Muscle of back (tissue), 11 donors: ENCODE data around the gene METAP2. TPM values are rescaled to one million over a fixed set of nuclear protein-coding genes. Genes with fewer than 3 reads are reported as not detected.

Experiments
- DNase-seq, 3 donors: peaks; one replicate each; pipeline versions ENCODE4 v3.0.0 to v3.0.0-alpha.2; 2013
- polyA plus RNA-seq, 10 donors: library from polyadenylated mRNA; unstranded; fragments of 120-200 nt; gene quantifications; one replicate each; pipeline ENCODE4 v1.2.1, GENCODE V29; 2013; ENCODE audit not compliant: insufficient read length in 10 of 10

The METAP2 gene
- polyA plus RNA-seq, 10 donors: 101 to 136 (median 113) TPM

DNA sequence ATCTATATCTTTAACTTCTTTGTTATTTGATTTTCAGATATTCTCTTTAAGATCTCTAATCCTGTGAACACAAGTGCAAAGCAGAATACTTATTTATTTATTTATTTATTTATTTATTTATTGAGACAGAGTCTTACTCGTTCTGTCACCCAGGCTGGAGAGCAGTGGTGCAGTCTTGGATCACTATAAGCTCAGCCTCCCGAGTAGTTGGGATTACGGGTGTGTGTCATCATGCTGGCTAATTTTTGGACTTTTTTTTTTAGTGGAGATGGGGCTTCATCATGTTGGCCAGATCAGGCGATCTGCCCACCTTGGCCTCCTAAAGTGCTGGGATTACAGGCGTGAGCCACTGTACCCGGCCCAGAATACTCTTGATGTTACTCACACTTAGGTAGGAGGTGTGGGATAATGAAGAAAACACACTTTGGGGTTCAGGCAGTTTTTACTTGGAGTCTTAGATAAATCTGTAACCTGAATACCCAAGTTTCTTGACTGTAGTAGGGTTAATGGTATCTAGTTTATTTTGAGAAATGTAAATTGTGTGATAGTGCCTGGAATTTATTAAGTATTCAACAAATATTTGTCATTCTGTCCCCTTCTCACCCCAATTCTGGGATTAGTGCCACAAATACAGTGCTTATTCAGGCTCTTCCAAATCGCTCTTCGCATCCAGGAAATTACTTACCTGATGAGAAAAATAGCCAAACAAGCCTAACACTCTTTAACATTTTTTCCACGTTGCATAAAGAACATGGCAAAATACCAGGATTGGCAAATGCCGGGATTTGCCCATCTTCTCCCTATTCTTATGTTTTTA, 33.0 kb downstream of the METAP2 start:
- DNase-seq: no peak

DNA sequence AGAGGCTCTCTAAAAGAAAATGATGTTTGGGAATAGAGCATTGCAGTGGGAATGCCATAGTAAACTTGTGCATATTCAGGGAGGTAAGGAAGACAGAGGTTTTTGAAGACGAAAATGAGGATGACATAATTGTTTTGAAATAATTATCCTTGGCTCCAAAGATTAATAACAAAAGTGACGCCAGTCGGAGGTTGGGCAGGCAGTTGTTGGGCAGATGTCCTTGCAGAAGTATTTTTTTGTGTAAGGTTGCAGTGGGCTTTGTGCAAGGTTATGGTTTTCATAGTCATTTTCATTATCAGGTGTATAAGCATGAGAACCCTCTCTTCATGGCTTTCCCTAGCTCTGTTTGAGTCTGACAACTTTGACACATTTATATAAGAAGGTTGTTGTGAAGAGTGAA, 35.3 kb downstream of the METAP2 start:
- no peak for DNase-seq

DNA sequence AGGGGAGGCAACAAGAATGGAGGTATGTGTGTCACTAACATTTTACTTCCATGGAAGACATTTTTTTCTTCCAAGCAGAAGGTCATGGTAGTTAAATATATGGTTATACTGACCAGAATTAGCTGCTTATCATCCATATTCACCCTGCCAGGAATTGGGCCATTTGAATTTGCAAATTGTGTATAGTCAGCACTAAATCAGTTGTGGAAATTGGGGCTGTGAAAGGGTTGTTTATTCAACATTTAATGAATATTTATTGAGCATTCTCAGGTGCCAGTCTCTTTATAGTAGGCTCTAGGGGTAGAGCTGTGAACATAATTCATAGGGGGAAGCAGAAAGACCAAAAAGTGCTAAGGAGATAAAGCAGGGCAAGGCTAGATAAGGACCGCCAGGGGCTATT, 38.0 kb downstream of the METAP2 start:
- DNase-seq: no peak

DNA sequence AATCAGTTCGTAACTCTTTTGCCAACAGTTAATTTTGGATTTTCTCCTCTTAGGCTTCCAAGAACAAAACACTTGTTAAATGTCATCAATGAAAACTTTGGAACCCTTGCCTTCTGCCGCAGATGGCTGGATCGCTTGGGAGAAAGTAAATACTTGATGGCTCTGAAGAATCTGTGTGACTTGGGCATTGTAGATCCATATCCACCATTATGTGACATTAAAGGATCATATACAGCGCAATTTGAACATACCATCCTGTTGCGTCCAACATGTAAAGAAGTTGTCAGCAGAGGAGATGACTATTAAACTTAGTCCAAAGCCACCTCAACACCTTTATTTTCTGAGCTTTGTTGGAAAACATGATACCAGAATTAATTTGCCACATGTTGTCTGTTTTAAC, 39.6 kb downstream of the METAP2 start:
- no peak for DNase-seq

DNA sequence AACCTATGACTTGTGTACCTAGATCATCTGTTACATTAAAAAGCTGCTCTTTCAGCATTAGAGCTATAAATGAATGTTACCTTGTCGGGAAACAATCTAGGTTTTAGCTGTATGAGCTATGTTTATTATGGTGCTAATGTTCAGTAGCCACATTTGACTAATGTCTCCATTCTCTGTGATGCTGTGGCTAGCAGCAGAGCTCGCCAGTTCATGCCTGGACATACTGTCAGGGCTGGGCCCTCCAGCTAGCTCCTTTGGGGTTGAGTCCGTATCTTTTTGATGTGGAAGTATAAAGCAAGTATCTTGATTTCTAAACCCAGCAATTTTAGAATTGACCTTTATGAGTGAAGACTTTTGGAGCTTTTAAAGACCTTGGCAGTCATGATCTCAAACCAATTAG, 41.2 kb downstream of the METAP2 start:
- no peak for DNase-seq

DNA sequence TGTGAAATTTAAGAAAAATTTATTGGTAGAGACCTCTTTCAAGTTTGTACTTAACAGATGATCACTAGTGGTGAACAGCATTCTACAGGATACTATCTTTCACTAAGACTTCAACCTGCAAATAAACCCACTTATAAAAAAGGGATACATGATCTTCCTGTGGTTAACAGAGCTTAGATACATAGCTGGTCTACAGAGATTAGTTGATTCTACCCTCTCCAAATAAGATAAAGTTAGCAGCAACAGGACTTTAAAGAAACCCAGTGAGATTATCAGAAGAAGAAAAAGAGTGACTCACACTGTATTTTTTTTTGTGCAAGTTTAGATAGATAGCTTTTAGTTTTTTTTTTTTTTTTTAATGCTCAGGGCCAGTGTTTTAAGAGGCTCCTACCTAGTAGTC, 42.8 kb downstream of the METAP2 start:
- DNase-seq: no peak

DNA sequence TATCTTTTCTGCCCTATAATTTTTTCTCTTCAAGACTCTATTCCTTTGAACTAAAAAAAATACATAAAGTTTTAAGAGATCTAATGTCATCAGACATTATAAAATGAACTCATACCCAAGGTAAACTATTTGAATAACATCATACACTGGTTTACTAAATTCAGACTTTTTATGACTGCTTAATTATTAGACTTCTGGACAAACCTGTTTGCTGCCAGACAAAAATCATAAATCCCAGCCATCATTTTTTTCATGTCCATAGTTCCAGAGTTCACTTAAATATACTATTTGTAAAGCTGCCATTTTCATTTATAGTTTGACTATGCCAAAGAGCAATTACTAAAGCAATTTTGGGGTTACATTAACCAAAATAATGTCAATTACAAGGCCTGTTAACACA, 43.3 kb downstream of the METAP2 start:
- DNase-seq: no peak

DNA sequence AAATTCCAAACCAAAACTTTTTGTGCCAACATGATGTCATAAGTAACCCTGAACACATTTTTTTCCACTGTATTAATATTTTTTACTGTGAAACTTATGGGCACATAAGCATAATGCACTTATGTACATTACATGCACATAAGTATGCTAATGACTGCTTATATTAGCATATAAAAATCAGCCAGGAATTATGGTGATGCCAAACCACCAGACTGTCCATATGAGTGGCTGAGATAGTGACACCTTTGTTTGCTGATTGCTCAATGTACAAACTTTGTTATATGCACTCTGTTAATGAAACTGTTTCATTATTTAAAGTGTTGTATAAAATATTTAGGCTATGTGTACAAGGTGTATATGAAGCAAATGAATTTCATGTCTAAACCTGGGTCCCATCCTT, 45.0 kb downstream of the METAP2 start:
- no peak for DNase-seq

DNA sequence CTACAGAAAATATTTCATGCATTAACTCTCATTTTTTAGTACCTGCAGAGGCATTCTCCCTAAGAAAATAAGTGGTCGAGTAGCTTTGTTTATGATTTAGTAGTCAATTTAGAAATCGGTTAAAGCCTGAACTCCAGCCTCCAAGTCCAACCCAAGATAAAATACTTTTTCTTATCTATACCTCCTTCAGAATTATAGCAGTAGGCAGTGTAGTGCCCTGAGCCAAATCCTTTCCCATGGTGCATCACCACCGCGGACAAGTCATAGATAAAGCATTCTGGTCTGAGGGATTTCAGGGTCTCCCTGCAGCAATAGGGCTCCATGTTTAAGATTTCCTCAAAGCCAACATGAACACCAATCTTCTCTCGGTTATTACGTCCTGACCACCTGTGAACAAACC, 46.9 kb downstream of the METAP2 start:
- no peak for DNase-seq

DNA sequence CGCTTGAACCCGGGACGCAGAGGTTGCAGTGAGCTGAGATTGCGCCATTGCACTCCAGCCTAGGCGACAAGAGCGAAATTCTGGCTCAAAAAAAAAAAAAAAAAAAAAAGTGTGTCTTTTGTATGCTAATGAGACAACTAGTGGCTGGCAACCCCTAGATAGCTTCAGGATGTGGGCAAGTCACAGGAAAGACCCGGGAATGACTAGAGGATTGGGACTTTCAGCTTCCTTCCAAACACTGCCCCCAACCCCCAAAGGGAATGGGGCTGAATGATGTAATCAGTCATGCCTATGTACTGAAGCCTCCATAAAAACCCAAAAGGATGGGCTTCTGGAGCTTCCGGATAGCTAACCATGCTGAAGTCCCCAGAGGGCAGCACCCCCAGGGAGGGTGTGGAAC, 48.7 kb downstream of the METAP2 start:
- no peak for DNase-seq

DNA sequence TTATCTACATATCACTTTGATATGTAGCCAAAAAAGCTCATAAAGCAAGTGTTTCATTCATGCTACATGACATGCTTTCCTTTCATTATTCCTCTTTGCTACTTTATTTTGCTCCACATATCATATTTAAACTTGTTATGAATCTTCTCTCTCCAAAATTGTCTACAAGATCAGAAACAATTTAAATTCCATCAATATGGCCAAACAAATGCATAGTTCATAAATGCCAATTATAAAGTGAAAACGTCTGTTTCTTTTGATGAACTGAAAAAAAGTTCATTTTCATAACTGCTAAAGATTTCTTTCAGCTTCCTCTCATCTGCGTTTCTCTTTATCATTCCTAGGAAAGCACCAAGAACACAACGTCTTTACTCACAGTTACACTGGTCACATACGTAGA, 54.5 kb downstream of the METAP2 start:
- DNase-seq: no peak

DNA sequence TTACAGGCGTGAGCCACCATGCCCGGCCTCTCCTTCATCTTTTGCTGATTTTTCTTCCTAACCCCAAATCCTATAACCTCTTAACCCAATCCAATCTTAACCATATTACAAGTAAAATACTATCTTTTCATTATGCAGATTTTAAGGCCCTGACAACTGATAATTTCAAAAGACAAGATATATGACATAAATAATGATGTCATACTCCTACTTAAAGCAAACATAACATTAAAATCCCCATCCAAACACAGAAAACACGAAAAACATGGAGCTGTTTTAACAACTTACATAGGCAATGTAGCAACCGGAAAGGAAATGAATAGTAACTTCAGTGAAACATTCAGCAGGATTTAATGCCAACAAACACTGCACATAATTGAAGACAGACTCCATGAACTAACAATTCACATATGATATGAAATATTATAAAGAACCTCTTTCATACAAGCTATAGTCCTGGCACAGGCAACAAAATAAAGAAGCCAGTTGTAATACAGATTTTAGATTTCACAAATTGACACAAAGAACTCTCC, 55.8 kb downstream of the METAP2 start:
- DNase-seq: peak in 1 of 3 donors; percentile 37

DNA sequence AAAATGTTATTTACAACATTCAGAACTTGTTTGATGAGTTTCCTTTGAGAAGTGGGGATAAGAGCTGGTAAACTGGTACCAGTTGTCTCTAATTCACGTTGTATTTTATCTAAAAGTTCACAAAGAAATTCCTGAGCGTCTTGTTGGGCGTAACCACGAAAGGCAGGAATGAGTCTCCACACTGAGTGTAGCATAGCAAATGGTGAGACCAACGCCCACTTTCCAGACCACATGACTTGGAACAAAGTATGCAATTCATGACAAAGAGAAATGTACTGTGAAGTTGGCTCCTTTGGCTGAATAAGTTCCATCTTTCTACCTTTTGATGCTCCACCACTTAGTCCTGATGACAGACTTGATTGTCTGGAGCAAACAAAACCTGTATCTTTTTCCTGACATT, 58.9 kb downstream of the METAP2 start:
- no peak for DNase-seq

DNA sequence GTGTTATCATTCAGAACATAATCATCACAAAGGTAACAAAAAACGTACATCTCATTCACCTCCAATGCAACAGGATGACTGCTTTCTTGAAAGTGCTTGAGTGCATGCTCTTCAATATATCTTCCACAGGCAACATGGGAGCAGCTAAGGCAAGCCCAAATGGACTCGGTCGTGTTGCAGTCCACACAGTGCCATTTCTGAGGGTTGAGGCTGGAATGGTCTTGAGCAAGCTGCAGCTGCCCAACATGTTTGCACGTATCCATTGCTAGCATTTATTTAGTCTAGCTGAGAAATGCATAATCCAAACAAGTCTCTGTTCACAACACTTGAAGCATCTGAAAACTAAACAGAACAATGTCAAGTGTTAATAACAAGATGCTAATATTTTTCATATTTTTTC, 60.0 kb downstream of the METAP2 start:
- no peak for DNase-seq

DNA sequence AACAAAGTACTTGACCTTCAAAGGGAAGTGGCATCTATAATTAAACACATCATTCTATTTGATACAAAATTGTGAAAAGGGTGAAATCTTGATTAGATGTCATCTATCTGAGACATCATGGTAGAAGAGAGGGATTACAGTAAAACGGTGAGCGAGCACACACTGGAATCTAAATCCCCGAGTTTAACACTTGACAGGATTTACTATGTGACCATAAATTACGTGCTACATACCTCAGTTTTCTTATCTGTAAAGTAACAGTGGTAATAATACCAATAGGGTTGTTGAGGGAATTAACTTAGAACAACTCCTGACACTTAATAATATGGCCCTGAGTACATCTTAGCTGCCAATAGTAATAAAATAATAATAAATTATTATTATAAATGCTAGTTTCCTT, 64.1 kb downstream of the METAP2 start:
- DNase-seq: no peak

DNA sequence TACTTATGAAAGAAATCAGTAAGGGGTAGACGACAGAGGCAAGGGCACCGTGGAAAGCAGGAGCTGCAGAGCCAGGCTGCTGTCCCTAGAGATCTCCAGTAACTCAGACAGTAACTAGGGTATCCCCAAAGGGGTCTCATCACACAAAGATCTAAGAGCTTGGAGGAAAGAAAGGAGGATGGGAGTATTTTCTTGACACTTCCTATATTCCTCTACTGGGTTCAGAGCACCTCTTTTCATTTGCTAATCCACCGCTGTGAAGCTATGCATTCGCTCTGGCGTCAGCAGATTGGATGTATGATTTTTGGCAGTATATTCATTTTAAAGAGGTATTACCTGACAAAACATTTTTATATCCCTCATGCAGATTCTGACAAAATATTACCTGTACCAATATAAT, 64.7 kb downstream of the METAP2 start:
- DNase-seq: no peak

DNA sequence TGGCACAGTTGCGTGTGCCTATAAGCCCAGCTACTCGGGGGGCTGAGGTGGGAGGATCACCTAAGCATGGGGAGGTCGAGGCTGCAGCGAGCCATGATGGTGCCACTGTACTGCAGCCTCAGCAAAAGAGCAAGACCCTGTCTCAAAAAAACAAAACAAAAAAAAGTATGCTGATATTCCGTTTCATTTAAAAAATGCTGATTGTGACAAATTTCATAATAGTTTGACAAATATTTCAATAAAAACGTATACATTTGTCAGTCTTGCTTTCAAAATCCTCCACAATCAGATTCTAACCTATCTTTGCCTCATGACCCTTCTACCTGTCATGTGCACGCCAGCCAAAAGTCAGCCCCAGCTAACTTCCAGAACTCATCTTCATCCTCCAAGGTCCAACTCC, 67.5 kb downstream of the METAP2 start:
- DNase-seq: no peak

DNA sequence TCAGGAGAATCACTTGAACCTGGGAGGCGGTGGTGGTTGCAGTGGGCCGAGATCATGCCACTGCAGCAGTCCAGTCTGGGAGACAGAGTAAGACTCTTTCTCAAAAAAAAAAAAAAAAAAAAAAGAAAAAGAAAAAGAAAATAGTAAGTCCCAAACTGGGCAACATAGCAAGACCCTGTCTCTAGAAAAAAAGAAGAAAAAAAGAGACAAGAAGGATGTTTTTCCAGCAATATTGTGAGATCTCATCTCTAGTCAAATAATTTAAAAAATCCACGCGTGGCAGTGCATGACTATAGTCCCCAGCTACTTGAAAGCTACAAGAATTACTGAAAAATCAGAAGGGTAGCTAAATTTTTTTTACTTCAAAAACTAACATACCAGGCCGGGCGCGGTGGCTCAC, 69.4 kb downstream of the METAP2 start:
- no peak for DNase-seq

DNA sequence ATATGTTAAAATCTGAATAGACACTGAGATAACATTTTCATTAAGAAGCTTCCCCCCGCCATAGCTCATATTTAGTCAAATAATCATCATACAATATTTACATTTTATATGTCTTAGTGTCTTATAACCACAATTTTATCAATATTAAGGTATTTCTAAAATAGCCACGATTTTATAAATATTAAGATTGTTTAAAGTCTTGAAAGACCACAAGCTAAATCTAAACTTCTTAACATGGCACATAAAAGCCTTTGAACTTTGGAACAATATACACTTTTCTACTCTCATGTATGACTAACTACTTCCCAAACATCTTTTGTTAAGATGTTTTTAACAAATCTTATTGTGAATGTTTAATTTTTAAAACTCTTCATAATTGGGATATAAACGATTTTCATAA, 70.8 kb downstream of the METAP2 start:
- DNase-seq: no peak

DNA sequence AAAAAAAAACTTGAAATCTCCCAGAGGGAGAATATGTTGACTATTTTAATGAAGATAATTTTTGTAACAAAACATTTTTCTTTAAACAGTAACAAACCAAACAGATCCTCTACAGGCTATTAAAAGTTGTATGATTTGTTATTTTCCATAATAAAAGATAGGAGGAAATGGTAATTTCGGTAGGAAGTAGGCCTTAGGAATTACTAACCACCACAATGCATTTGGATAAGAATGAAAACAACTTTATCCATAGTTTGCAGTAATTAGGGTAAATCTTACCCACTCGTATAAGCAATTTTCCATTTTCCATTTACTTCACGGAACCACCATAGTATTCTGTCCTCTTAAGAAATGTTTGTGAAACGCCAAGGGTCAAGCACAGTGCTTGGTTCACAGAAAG, 71.4 kb downstream of the METAP2 start:
- DNase-seq: no peak

DNA sequence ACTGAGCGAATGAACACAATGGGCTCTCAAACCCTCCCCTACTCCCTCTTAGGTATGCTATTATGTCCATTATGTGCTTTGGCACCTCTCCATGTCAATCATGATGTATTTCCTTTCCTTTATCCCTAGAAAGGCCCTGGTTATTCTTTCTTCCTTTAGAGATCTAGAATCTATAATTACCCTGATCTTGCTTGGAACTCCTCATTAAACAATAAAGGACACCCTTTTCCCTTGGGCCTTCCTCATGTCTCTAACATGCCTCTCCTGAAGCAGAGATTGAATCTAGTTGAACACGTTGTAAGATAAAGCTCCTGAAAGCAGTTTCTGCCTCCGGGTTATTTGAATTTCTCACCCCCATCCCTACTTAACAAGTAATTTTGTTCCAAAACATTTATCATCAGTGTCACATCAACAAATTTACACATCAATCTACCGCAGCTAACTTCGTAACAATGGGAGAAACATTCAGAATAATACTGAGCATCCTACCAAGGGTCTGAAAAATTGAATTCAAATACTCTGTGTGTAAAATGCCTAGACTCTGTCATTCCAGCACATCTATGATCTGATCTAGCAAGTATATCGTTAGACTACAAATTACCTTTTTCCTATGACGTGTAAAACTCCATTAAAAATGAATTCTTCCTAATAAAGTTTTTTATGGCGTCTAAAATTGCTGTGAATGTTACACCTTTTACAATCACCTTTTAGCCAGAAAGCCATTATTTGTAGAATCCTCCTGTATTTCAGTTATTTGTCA, 72.0 kb downstream of the METAP2 start:
- DNase-seq: no peak

DNA sequence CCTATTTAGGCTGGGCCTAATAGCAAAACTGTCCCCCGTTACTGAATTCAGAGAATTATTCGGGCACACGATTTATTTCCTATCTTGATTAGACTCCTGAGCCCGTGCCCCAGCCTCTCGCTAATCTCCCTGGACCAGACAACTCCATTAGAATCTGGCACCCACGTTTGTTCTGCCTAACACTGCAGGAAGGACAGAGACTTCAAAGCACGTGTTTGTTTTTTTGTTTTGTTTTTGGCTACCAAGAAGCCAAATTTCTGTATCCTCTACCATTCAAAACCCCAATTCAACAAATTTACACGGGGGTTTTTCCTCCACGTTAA, 72.5 kb downstream of the METAP2 start:
- no peak for DNase-seq

DNA sequence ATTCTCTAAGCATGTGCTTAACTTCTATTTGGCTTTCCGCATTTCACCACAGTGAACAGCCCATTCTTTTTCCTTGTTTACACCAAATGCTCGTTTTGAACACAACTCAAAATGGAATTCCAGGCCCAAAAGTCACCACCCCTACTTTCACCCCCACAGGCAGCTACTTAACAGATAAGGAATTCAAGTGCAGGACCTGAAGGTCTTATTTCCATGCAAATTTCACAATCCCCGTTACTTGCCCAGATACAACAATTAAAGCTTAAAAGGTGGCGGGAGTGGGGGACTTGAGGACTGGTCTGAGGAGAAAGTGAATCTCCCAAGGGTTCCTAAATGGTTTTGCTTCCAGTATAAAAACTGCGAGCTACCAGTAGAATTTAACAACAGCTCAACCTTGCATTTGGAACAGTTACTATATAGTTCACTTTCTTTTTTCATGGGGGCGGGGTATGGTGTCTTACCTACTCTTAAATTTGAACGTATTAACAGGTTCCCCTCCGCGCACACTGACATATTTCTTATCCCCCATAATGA, 73.6 kb downstream of the METAP2 start:
- peak in 1 of 3 donors; percentile 29 for DNase-seq
